Progenitor cell of endocrine pancreas (in vitro differentiated cells): ENCODE measurements around the gene TLN1. TPM values are rescaled to one million over a fixed set of nuclear protein-coding genes. Genes with fewer than 3 reads are reported as not detected.
A peak's percentile ranks its signal among the peaks of the same experiment; 100 is the strongest.

Experiments used
- DNase-seq: peaks from one replicate; pipeline ENCODE4 v3.0.0; 2021; ENCODE audit warnings: low spot score; ENCODE audit not compliant: unreplicated experiment
- H3K27ac Mint-ChIP-seq: 2 replicates; pipeline ENCODE4 v1.8.0; 2021; ENCODE audit warnings: mild to moderate bottlenecking, moderate library complexity, mixed read lengths
- H3K27me3 Mint-ChIP-seq: 2 replicates; pipeline ENCODE4 v1.8.0; 2021; ENCODE audit warnings: mixed read lengths
- H3K36me3 Mint-ChIP-seq: 2 replicates; pipeline ENCODE4 v1.8.0; 2022; ENCODE audit warnings: mixed read lengths; ENCODE audit not compliant: insufficient read depth
- H3K4me1 Mint-ChIP-seq: 2 replicates; pipeline ENCODE4 v1.8.0; 2021; ENCODE audit warnings: low read depth, mixed read lengths
- H3K4me3 Mint-ChIP-seq: 2 replicates; pipeline ENCODE4 v1.8.0; 2021; ENCODE audit warnings: low read depth, mild to moderate bottlenecking, moderate library complexity, mixed read lengths
- H3K9me3 Mint-ChIP-seq: 2 replicates; pipeline ENCODE4 v1.8.0; 2021; ENCODE audit warnings: low read depth, mixed read lengths
- CTCF ChIP-seq: fragments of 200-600 bp; sonication (generic); IDR thresholded peaks from one replicate; pipeline ENCODE4 v1.5.0; 2021; ENCODE audit warnings: antibody characterized with exemption, mild to moderate bottlenecking; ENCODE audit not compliant: unreplicated experiment
- total RNA-seq: library from RNA; stranded (reverse); gene quantifications from 2 replicates; pipeline ENCODE4 v1.2.1, GENCODE V29; 2021

TLN1 gene
- total RNA-seq, 1 donor from 2014 or later = 136 TPM

GRCh38 chr9:35729700-35730485, 2.1 kb downstream of the TLN1 start:
- H3K27me3 Mint-ChIP-seq = no peaks in the 10 kb centered on the region
- DNase-seq = no peak
- no peak overlapping the region for H3K4me3 Mint-ChIP-seq
- H3K36me3 Mint-ChIP-seq = peaks cover 3% of the 10 kb centered on the region
- H3K4me1 Mint-ChIP-seq = peaks cover 21% of the 10 kb centered on the region
- peak; percentile 54 for TF ChIP-seq CTCF
- H3K9me3 Mint-ChIP-seq = no peaks in the 10 kb centered on the region
- no peak overlapping the region for H3K27ac Mint-ChIP-seq

- Mint-ChIP-seq H3K27ac (no peak overlapping the region), H3K4me1 (peaks cover 21% of the 10 kb centered on the region), H3K4me3 (no peak overlapping the region), H3K36me3 (peaks cover 6% of the 10 kb centered on the region), H3K27me3 (no peaks in the 10 kb centered on the region), H3K9me3 (no peaks in the 10 kb centered on the region)
- no peak for TF ChIP-seq CTCF
- no peak for DNase-seq
Observed at GRCh38 chr9:35729101-35729500, 2.9 kb downstream of the TLN1 start.

GRCh38 chr9:35728041-35728971, 3.7 kb downstream of the TLN1 start:
- H3K9me3 Mint-ChIP-seq = no peaks in the 10 kb centered on the region
- peaks cover 19% of the 10 kb centered on the region for H3K4me1 Mint-ChIP-seq
- H3K27ac Mint-ChIP-seq = no peak overlapping the region
- no peak for TF ChIP-seq CTCF
- H3K4me3 Mint-ChIP-seq = no peak overlapping the region
- DNase-seq = no peak
- H3K36me3 Mint-ChIP-seq = peaks cover 6% of the 10 kb centered on the region
- H3K27me3 Mint-ChIP-seq = no peaks in the 10 kb centered on the region

- H3K9me3 Mint-ChIP-seq = no peaks in the 10 kb centered on the region
- no peaks in the 10 kb centered on the region for H3K27me3 Mint-ChIP-seq
- DNase-seq = no peak
- TF ChIP-seq CTCF = no peak
- H3K36me3 Mint-ChIP-seq = peaks cover 6% of the 10 kb centered on the region
- H3K27ac Mint-ChIP-seq = no peak overlapping the region
- H3K4me1 Mint-ChIP-seq = peaks cover 13% of the 10 kb centered on the region
- H3K4me3 Mint-ChIP-seq = no peak overlapping the region
Observed at GRCh38 chr9:35727676-35728040, 4.3 kb downstream of the TLN1 start.

GRCh38 chr9:35726931-35727330, 5.1 kb downstream of the TLN1 start:
- peaks cover 11% of the 10 kb centered on the region for H3K36me3 Mint-ChIP-seq
- H3K9me3 Mint-ChIP-seq = no peaks in the 10 kb centered on the region
- DNase-seq = no peak
- H3K4me3 Mint-ChIP-seq = no peak overlapping the region
- H3K27me3 Mint-ChIP-seq = no peaks in the 10 kb centered on the region
- H3K27ac Mint-ChIP-seq = peak overlapping the region; percentile 80
- H3K4me1 Mint-ChIP-seq = peaks cover 13% of the 10 kb centered on the region
- TF ChIP-seq CTCF = no peak
